Suppressor macrophage (primary cell): Measurements from ENCODE around the gene CREBL2.
"Not testable (repeated sequence)": the region's sequence is repeated elsewhere in the genome, so short reads cannot be mapped to it uniquely, and the experiment has no call there.

Source experiments
- DNase-seq, 4 experiments: peaks; one replicate each; pipeline ENCODE4 v3.0.0-alpha.2; 2020 to 2022

The CREBL2 gene

GRCh38 chr12:12639995-12640394 lies 28.3 kb downstream of the CREBL2 start:
- DNase-seq = not testable (repeated sequence)

GRCh38 chr12:12641650-12642049 lies 30.0 kb downstream of the CREBL2 start:
- no peak for DNase-seq

GRCh38 chr12:12642916-12643315 lies 31.2 kb downstream of the CREBL2 start:
- DNase-seq = no peak

- DNase-seq = peak in 3 of 4 experiments; percentile 15 to 45 (median 37)
Measured at GRCh38 chr12:12645485-12645884, 33.8 kb downstream of the CREBL2 start.

GRCh38 chr12:12645968-12646367 lies 34.3 kb downstream of the CREBL2 start:
- DNase-seq = not testable (repeated sequence)

- no peak for DNase-seq
Measured at GRCh38 chr12:12646483-12647072, 34.9 kb downstream of the CREBL2 start.

- DNase-seq = no peak
Measured at GRCh38 chr12:12648284-12648683, 36.6 kb downstream of the CREBL2 start.

- DNase-seq = no peak
Measured at GRCh38 chr12:12648951-12649650, 37.4 kb downstream of the CREBL2 start.

GRCh38 chr12:12651752-12652151 lies 40.1 kb downstream of the CREBL2 start:
- no peak for DNase-seq

GRCh38 chr12:12652704-12653103 lies 41.0 kb downstream of the CREBL2 start:
- DNase-seq = not testable (repeated sequence)

GRCh38 chr12:12653922-12654321 lies 42.2 kb downstream of the CREBL2 start:
- no peak for DNase-seq

- DNase-seq = no peak
Measured at GRCh38 chr12:12654691-12655460, 43.2 kb downstream of the CREBL2 start.

GRCh38 chr12:12660201-12660600 lies 48.5 kb downstream of the CREBL2 start:
- DNase-seq = no peak

GRCh38 chr12:12661086-12661856 lies 49.6 kb downstream of the CREBL2 start:
- no peak for DNase-seq

GRCh38 chr12:12663644-12664294 lies 52.1 kb downstream of the CREBL2 start:
- no peak for DNase-seq

- no peak for DNase-seq
Measured at GRCh38 chr12:12665194-12665593, 53.5 kb downstream of the CREBL2 start.

GRCh38 chr12:12668005-12668404 lies 56.3 kb downstream of the CREBL2 start:
- DNase-seq = no peak

GRCh38 chr12:12669020-12669419 lies 57.3 kb downstream of the CREBL2 start:
- DNase-seq = no peak

- no peak for DNase-seq
Measured at GRCh38 chr12:12671850-12672660, 60.4 kb downstream of the CREBL2 start.

- DNase-seq = no peak
Measured at GRCh38 chr12:12673296-12673695, 61.6 kb downstream of the CREBL2 start.

- DNase-seq = no peak
Measured at GRCh38 chr12:12676605-12677004, 64.9 kb downstream of the CREBL2 start.
